Germinal center (tissue), 1 donor: ENCODE data around the gene APH1B.
A peak's percentile ranks its signal among the peaks of the same experiment; 100 is the strongest.
"Not testable (repeated sequence)": the region's sequence is repeated elsewhere in the genome, so short reads cannot be mapped to it uniquely, and the experiment has no call there.

Source experiments
- DNase-seq: peaks from one replicate; pipeline ENCODE4 v3.0.0; 2012; ENCODE audit warnings: mixed read lengths, low spot score

Gene APH1B

GRCh38 chr15:63277038-63277892, at the start of gene APH1B:
Gene APH1B (plus strand): TSS chr15:63277605. CDS start chr15:63277624, 19 bp downstream.
- DNase-seq = peak; percentile 88

GRCh38 chr15:63227689-63228088, 49.7 kb upstream of the APH1B start:
- no peak for DNase-seq

- DNase-seq = no peak
These were observed 46.2 kb upstream of the APH1B start for GRCh38 chr15:63231206-63231605.

GRCh38 chr15:63231706-63232105, 45.7 kb upstream of the APH1B start:
- no peak for DNase-seq

GRCh38 chr15:63232405-63232804, 45.0 kb upstream of the APH1B start:
- DNase-seq = no peak

- DNase-seq = no peak
These were observed 44.5 kb upstream of the APH1B start for GRCh38 chr15:63232943-63233342.

GRCh38 chr15:63233667-63234423, 43.6 kb upstream of the APH1B start:
- DNase-seq = no peak

- no peak for DNase-seq
These were observed 42.9 kb upstream of the APH1B start for GRCh38 chr15:63234451-63234870.

GRCh38 chr15:63236272-63236671, 41.1 kb upstream of the APH1B start:
- no peak for DNase-seq

GRCh38 chr15:63237086-63237485, 40.3 kb upstream of the APH1B start:
- DNase-seq = not testable (repeated sequence)

- DNase-seq = no peak
These were observed 39.2 kb upstream of the APH1B start for GRCh38 chr15:63238171-63238570.

- DNase-seq = no peak
These were observed 38.6 kb upstream of the APH1B start for GRCh38 chr15:63238796-63239195.

GRCh38 chr15:63240109-63240508, 37.3 kb upstream of the APH1B start:
- no peak for DNase-seq

GRCh38 chr15:63241316-63241715, 36.1 kb upstream of the APH1B start:
- DNase-seq = no peak

- DNase-seq = no peak
These were observed 34.3 kb upstream of the APH1B start for GRCh38 chr15:63243101-63243500.

GRCh38 chr15:63243776-63244175, 33.6 kb upstream of the APH1B start:
- DNase-seq = no peak

- DNase-seq = no peak
These were observed 33.0 kb upstream of the APH1B start for GRCh38 chr15:63244399-63244798.

- no peak for DNase-seq
These were observed 32.3 kb upstream of the APH1B start for GRCh38 chr15:63244976-63245645.

- no peak for DNase-seq
These were observed 30.5 kb upstream of the APH1B start for GRCh38 chr15:63246691-63247469.

GRCh38 chr15:63250312-63250965, 27.0 kb upstream of the APH1B start:
- DNase-seq = no peak

- DNase-seq = no peak
These were observed 25.7 kb upstream of the APH1B start for GRCh38 chr15:63251701-63252100.
